Measurements from ENCODE around the gene SPTBN1.

The SPTBN1 gene

DNA sequence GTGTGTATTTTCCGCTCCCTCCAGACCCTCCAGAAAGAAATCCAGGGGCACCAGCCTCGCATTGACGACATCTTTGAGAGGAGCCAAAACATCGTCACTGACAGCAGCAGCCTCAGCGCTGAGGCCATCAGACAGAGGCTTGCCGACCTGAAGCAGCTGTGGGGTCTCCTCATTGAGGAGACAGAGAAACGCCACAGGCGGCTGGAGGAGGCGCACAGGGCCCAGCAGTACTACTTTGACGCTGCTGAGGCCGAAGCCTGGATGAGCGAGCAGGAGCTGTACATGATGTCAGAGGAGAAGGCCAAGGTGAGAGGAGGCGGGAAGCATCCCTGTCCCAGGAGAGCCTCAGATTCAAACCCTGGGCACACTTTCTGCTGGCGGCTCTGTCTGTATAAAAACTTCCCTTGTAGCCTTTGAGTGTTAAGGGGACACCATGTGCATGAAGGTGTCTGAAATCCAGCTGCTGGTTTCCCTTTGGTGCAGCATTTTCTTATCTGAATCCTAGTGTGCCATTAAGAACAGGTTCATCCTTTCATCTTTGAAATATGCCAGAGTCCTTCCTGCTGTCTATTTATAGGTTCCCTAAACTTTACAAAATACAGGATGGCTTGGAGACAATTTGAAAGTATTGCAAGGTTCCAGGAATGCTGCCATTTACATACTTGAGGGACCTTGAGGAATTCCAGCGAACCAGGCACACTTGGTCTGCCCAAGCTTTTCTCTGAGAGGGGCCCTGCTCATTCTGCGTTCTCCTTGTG lies 190.2 kb downstream of the SPTBN1 start:
- no peak for DNase-seq

DNA sequence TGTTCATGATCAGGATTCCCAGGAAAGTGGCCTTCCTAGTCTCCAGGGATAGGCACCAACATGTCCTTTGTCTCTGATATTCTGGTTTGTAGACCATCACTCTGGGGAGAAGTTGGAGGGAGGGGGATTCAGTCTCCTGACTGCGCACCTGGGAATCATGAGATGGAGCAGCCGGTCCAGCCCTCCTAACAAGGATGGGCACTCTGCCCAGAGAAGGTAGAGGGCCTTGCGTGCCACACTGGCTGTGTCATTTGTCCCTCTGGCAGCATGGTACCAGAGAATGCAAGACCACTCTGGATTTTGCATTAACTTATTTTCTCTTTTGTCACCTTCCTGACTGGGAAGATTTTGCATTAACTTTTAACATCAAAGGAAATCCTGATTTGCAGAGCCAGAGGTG lies 192.1 kb downstream of the SPTBN1 start:
- no peak for DNase-seq

DNA sequence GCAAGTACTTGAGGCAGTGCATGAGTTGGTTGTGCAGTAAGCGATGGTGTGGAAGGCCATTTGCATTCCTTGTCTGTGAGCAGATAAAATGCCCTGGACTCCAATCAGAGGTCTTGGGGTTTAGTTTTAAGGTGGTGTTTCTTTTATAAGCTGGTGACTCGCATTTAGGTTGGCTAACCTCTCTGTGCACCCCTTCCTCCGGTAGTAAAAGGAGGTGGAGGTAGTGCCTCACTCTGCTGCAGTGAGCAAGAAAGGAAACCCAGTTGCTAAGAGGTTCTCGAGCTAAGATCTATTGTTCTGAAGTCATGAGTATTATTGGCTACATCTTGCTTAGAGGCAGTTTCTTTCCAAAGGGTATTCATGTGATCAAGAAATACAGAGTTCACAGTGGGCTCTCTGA lies 193.1 kb downstream of the SPTBN1 start:
- no peak for DNase-seq

DNA sequence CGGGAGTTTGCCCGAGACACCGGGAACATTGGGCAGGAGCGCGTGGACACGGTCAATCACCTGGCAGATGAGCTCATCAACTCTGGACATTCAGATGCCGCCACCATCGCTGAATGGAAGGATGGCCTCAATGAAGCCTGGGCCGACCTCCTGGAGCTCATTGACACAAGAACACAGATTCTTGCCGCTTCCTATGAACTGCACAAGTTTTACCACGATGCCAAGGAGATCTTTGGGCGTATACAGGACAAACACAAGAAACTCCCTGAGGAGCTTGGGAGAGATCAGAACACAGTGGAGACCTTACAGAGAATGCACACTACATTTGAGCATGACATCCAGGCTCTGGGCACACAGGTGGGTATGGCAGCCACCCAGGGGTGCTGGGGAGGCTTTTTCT lies 193.5 kb downstream of the SPTBN1 start:
- no peak for DNase-seq

DNA sequence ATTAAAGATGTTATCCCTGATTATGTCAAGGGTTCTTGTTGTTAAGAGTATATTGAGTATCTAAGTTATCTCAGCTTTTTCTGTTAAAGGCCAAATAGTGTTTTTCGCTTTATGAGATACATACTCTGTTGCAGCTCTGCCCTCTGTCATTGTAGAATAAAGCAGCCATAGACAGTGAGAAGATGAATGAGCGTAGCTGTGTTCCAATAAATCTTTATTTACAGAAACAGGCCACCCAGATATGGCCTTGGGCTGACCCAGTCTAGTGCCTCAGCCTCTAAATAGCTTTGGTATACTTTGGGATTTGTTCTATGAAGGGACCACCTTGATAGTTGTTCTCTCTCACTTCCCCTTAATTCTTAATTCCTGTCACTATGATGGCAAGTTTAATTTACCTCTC lies 194.5 kb downstream of the SPTBN1 start:
- DNase-seq, result no peak

DNA sequence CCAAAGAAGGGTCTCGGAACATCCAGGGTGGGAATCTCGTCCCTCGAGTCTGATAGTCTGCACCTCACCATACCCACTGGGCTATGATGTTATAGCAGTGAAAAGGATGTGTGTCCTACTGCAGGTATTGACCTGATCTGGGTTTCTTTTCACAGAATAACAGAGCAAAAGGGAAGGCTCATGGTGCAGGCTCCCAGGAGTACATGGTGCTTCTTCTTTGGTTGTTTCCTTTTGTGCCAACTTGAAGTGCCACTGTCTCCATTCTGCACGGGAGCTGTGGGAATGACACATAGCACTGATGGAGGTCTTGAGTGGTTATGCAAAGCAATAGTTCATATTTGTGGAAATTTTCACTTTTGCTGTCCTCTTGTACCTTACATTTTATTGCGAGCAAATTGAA lies 195.2 kb downstream of the SPTBN1 start:
- DNase-seq, result no peak

DNA sequence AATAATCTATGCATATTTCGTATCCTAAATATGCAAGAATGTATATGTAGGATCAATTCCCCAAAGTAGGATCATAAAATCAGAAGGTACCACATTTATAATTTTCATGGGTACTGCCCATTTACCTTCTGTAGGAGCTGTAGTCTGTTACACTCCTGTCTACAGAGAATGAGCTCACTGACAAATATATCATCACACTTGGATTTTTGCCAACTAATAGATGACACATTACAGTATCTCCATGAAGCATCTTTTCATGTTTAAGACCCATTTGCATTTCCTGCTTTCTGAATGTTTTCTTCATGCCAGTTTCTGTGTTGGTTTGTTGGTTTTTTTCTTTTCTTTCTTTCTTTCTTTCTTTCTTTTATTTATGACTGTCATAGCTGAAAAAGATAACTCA lies 196.4 kb downstream of the SPTBN1 start:
- no peak for DNase-seq

DNA sequence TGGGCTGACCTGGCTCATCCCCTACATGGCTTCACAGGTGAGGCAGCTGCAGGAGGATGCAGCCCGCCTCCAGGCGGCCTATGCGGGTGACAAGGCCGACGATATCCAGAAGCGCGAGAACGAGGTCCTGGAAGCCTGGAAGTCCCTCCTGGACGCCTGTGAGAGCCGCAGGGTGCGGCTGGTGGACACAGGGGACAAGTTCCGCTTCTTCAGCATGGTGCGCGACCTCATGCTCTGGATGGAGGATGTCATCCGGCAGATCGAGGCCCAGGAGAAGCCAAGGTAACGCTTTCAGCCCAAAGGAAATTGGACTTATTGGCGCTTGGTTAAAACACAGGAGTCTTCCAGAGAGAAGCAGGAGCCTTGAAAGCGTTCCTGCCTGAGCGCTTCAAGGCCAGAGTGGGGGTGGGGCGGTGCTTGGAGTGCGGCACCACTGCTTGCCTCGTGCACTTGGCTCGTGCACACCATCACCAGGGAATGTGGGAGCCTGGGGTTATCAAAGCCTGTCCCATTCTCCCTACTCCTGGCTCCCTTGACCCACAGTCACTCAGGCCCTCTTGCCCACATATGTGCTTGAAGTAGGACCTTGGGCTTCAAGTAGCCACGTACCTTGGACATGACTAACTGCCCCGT lies 197.6 kb downstream of the SPTBN1 start:
- DNase-seq, result no peak

DNA sequence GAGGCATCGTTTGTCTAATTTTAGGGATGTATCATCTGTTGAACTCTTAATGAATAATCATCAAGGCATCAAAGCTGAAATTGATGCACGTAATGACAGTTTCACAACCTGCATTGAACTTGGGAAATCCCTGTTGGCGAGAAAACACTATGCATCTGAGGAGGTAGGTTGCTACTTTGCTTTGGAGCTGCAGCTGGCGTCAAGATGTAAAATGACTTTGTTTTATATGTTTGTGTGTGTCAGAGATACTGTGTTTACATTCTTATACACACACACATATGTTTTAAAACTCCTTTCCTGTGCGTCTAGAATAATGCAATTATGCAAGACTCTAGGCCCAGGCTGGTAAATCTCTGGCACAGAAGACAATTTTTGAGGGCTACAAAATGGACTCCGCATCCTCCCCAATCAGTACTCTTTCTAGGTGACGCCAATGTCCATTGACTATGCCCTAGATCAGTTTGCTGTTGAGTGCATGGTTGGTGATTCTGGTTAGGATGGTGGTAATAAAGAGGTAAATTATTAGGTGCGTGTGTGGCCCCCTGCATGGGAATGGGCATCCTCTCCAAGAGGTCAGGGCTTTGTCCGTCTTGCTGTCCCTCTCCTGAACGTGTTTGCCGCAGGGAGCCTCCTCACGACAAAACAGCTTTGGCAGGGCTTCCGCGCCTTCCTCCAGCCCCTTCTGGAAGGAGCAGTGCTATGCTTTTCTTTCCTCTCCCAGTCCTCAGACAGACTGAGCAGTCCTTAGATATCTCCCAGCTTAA lies 199.1 kb downstream of the SPTBN1 start:
- DNase-seq, result no peak

DNA sequence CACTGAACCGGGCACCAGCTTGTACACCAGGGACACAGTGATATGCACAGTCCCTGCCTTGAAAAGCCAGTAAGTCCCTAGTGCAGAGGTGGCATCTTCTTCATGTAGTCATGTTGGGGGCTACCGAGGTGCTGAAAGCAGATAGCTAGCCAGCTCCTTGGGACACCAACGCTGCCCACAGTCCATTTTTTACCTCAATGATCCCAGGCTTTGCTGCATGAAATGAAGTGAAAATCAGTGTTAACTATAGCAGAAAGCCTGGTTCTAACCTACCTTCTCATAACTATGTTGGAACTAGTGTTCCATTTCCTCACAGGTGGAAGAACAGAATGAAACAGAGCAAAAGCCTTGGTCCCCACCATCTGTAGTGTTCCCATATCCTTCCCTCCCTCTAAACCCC lies 200.7 kb downstream of the SPTBN1 start:
- no peak for DNase-seq

DNA sequence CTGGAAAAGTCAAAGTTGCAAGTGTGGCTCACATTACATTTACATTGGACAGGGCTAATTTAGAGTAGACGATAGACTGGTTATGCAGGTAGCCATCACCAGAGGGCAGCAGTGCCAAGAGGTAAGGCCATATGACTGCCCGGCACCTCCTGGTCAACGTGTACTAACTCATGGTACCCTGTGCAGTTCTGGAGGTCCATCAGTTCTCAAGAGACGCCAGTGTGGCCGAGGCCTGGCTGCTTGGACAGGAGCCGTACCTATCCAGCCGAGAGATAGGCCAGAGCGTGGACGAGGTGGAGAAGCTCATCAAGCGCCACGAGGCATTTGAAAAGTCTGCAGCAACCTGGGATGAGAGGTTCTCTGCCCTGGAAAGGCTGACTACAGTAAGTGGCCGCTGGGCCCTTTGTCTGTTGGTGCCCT lies 201.5 kb downstream of the SPTBN1 start:
- peak in 11 of 56 donors; percentile 8 to 49 (median 22) for DNase-seq

DNA sequence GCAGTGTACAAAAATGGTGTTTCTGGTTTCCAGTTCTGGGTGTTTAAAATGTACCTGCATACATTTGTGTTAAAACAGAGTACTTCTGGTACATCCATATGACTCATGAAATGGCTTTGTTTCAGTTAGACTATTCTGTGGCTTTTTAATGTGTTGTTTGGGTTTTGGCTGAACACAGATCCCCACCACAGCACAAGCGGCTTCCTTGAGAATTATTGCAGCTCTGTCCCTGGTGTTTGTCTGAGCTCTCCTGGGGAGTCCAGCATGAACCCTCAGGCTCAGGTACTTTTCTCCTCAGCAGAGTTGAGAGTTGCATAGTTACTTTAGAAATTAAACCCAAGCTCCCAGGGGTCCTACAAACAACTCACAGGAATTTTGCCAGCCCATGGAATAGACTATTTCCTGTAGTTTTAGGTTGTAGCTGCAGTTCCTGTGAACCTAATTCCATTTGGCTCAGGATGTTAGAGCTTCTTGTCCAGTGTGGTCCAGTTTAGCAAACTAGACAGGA lies 202.5 kb downstream of the SPTBN1 start:
- DNase-seq, result no peak

DNA sequence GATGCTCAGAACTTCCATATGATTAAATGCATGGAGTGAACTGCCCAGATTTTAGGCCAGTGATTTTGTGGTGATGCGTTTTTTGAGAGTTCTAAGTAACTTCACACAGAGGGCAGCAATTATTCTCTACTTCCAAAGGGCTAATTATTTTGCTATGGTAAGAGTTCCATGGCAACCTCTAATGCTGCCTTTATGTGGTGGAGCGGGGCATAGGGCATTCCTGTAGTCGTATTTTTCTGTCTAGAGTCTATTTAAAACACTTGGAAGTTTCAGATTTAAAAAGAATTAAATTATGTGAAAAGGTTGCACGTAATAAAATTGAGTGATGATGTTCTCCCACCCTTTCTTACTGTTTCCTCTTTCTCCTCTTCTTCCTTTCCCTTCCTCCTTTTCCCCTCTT lies 203.4 kb downstream of the SPTBN1 start:
- no peak for DNase-seq

DNA sequence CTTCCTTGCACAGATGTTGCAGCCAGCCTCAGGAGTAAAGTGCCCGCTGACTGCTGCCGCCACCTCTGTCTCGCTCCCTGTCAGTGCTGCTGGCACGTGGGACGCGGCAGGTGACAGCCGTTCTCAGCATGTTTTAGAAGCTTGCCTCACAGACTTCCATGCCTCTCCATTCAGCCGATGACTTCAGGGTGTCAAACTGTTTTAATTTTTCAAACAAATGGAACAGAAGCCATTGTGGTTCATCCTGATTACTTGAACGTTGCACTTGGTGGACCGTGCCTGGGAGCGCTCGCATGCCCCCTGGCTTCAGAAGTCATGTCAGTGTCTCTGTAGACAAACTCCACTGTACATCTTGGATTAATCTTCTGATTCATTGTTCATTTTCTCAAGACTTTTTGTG lies 204.6 kb downstream of the SPTBN1 start:
- DNase-seq, result peak in 20 of 56 donors; percentile 14 to 66 (median 27)

DNA sequence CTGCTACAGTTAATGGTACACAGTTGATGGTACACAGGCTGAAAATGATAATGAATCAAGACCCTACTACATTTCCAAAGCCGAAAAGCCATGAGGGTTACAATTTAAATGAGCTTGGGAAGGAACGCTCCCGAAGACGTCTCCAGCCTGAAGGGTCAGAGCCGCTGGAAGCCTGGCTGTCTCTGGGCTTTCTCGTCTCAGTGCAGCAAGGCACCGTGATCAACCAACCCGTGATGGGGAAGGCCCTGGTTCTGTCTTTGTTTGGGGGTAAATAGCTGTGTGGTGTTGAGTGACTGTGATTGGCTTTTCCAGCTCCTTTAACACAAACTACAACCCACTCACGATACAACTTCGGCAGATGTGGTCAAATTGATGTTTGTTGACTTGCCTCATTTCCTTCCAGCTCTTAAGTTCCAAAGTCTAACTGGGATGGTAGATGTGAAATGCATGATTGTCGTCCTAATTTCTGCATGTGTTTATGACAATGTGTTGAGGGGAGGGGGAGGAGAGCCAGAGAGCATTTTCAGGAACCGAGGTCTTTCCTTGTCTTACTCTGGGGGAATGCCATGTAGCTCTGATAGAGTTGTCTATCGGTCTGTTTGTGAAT lies 207.4 kb downstream of the SPTBN1 start:
- DNase-seq, result no peak

DNA sequence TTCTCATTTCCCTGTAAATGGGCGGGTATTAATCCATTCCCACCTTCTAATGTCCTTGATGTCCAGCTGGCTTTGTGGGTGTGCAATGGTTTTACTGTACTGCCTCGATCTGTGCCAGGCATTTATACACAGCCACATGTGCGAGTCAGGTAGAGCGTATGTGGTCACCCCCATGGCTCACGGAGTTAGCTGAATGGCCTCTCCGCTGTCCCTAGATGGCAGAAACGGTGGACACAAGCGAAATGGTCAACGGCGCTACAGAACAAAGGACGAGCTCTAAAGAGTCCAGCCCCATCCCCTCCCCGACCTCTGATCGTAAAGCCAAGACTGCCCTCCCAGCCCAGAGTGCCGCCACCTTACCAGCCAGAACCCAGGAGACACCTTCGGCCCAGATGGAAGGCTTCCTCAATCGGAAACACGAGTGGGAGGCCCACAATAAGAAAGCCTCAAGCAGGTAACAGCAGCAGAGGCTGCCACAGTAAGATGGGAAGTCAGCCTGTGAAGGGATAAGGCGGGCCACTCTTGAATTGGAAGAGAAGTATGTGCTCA lies 208.2 kb downstream of the SPTBN1 start:
- no peak for DNase-seq

DNA sequence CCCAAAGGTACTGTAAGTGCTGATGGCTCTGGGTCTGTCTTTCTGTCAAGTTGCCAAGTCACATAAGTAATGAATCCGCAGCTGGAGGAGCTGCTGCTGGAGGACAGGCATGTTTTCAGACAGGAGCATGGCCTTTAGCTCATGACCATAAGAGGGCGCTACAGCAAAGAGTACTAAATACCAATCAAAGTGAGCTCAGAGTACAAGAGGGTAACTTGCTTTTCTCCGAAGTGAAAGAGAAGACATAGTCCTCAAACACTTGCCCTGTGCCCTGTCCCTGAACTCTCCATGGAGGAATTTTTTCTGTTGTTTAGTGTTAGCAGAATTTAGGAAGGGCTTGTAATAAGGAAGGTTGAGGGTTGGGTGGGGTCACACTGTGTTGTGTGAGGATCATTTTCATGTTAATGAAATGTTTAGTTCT lies 209.3 kb downstream of the SPTBN1 start:
- DNase-seq, result no peak

DNA sequence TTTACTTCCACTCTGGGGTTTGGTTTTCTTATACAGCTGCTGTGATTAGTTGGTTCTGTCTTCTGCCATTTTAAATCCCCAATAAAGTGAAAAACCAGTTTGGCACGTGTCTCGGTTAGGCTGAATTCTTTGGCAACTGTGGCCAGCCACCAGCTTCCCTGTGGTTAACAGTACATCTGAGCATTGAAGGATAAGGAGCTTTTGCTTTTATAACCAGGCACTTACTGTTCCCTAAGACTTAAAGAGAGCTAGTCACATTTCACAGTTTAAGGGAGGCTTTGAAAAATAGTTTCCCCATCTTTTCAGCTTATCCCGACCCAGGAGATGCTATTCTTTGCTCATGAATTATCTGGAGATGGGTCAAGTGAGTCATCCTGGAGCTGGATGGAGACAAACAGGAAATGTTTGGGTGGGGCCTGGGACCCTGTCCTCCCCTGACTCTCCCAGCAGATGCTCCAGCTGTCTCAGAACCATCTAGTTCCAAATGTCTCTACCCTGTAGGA lies 210.1 kb downstream of the SPTBN1 start:
- peak in 2 of 56 donors; percentile 26 to 33 for DNase-seq

DNA sequence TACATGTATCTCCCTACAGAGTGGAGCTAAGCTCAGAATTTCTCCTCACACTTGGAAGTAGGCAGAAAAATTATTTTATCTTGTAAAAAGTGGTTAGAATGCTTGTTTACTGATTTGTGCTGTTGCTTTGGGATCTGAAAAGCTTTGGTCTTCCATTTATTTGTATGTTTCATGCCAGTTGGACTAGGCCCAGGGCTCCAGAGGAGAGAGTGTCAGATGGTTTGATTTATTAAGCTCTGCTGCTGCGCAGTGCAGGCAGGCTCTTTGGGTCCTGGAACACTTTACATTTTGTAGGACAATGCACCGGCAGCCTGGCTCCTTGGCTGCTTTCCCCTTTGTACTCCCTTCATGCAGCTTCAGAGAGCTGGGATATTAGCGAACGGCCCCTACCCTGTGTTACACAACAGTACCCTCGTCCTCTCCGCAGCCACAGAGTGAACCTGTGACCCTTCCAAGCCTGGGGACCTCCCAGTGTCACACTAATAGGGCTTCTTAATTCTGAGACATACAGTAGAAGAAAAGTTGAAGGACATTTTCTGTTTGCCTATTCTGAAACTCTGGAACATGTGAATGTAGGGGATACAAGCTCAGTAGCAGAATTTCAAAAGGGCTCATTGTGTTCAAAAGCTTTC lies 210.6 kb downstream of the SPTBN1 start:
- peak in 50 of 56 donors; percentile 25 to 83 (median 56) for DNase-seq

DNA sequence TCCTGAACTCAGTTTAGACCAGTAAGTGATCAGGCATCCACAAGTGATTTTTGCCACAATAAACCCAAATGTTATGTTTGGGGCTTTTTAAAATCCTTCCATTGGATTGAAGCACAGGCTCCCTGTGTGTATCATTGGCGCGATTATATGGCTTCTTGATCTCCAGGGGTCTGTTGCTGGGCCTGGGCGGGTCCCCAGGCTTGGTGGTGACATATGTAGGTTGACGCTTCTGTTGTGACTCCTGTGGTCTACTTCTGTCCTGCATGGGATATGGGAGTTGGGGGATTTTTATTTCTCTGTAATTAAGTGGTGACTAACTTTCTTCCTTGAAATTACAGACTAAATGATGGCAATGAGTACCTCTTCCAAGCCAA lies 211.1 kb downstream of the SPTBN1 start:
- DNase-seq, result no peak
